Heart left ventricle (tissue), 13 donors: ENCODE results near the gene DCPS.

Experiments used
- CTCF ChIP-seq, 12 donors: fragments of 200-600 bp; sonication (generic) in 4 of 12; IDR thresholded peaks; one replicate each; pipeline versions ENCODE4 v1.5.0 to v1.8.0; 2018 to 2022; ENCODE audit warnings: antibody characterized with exemption in 12 of 12, mild to moderate bottlenecking in 5 of 12
- POLR2A ChIP-seq, 2 donors: fragments of 450-650 bp; IDR thresholded peaks; one replicate each; pipeline ENCODE4 v1.6.1; 2017; ENCODE audit warnings: antibody characterized with exemption in 2 of 2, mild to moderate bottlenecking in 2 of 2, moderate library complexity in 2 of 2
- donor health status: ischemic (EF 13 %, LVEDD 7.1; RV severe dilation, severe dysfunction).
- donor health status: DM: no; HTN: yes; CAD: no.
- donor health status: DM: no; HTN: no; CAD: no.
- donor health status: ischemic (EF 25% LVEDD 6.9; RV normal size, moderate dysfunction).
- donor health status: ischemic (EF 25% LVEDD 5.7; RV mildly dilated, moderate dysfunction).
- donor health status: ischemic (EF 35%, LVEDD 5.7; RV mildly dilated, moderate dysfunction).
- donor health status: nonischemic (EF 11% LVEDD 7.7; RV severe dilation, severe dysfunction).
- donor health status: DM: yes; HTN: yes; CAD: no.
- donor health status: PGD.
- donor health status: ischemic (EF 29% LVEDD 5.4; RV normal size, mild dysfunction).
- donor health status: nonischemic (EF 23%, LVEDD 6.1; RV moderate dilation, normal function).

GRCh38 chr11:126339863-126340434 is 36.1 kb downstream of the DCPS start:
- TF ChIP-seq POLR2A (IDR thresholded peaks at IDR 0.05) (no peak), CTCF (IDR thresholded peaks at IDR 0.05) (no peak)
